SU-DHL-6 (cell line): ENCODE measurements around the gene PLD1.

Experiments used
- H2AFZ ChIP-seq: fragments of 200-600 bp; sonication (generic); 2 replicates; pipeline ENCODE4 v1.6.1; 2014; ENCODE audit warnings: low read depth, mild to moderate bottlenecking, moderate library complexity, mixed read lengths, antibody characterized with exemption, low read length; ENCODE audit not compliant: severe bottlenecking
- H3F3A ChIP-seq: fragments of 200-600 bp; shearing (Covaris generic); 2 replicates; pipeline ENCODE4 v1.6.0; 2016; ENCODE audit warnings: antibody characterized with exemption, mild to moderate bottlenecking; ENCODE audit not compliant: insufficient read depth
- H3K27ac ChIP-seq: fragments of 200-600 bp; sonication (generic); 2 replicates; pipeline ENCODE4 v1.5.1; 2016; ENCODE audit warnings: low read depth, mild to moderate bottlenecking, low read length, moderate library complexity, mixed read lengths
- H3K27me3 ChIP-seq: fragments of 200-600 bp; sonication (generic), shearing (Covaris generic); 2 replicates; pipeline ENCODE4 v1.6.0; 2014; ENCODE audit warnings: mild to moderate bottlenecking, low read length
- H3K36me3 ChIP-seq: fragments of 200-600 bp; sonication (generic); 2 replicates; pipeline ENCODE4 v1.6.1; 2014; ENCODE audit warnings: mild to moderate bottlenecking, low read length, mixed read lengths
- H3K4me2 ChIP-seq: fragments of 300-600, 200-600 bp; shearing (Covaris generic), sonication (generic); 2 replicates; pipeline ENCODE4 v1.6.0; 2014; ENCODE audit warnings: low read length, low read depth, mild to moderate bottlenecking; ENCODE audit not compliant: poor library complexity, severe bottlenecking
- H3K4me3 ChIP-seq: fragments of 200-600 bp; sonication (generic); 2 replicates; pipeline ENCODE4 v1.5.1; 2014; ENCODE audit warnings: antibody characterized with exemption, low read length, mild to moderate bottlenecking, mixed read lengths; ENCODE audit not compliant: insufficient read depth, poor library complexity, severe bottlenecking
- H3K79me2 ChIP-seq: fragments of 200-600 bp; sonication (generic); 2 replicates; pipeline ENCODE4 v1.6.1; 2014; ENCODE audit warnings: mild to moderate bottlenecking, low read length, moderate library complexity; ENCODE audit not compliant: insufficient read depth
- H3K9ac ChIP-seq: fragments of 200-600 bp; sonication (generic); 2 replicates; pipeline ENCODE4 v1.7.0; 2014; ENCODE audit warnings: mild to moderate bottlenecking, low read length
- H3K9me2 ChIP-seq: fragments of 200-600 bp; sonication (generic); replicated peaks from 2 replicates; pipeline ENCODE4 v1.6.1; 2014; ENCODE audit warnings: low read length; ENCODE audit not compliant: insufficient read depth
- H3K9me3 ChIP-seq: fragments of 200-600 bp; sonication (generic); 2 replicates; pipeline ENCODE4 v1.6.1; 2014; ENCODE audit warnings: low read length, mixed read lengths; ENCODE audit not compliant: insufficient read depth
- H4K20me1 ChIP-seq: fragments of 200-600 bp; sonication (generic); 2 replicates; pipeline ENCODE4 v1.6.1; 2014; ENCODE audit warnings: low read depth, mild to moderate bottlenecking, antibody characterized with exemption, low read length, moderate library complexity, mixed read lengths
- EZH2phosphoT487 ChIP-seq: fragments of 200-600 bp; sonication (generic), shearing (Covaris generic); conservative IDR thresholded peaks from 2 replicates; pipeline ENCODE4 v1.6.1; 2018; ENCODE audit warnings: mild to moderate bottlenecking, antibody characterized with exemption, low read length, moderate library complexity, mixed read lengths
- TF ChIP-seq, protein P1 (sequence below): fragments of 200-600 bp; sonication (generic); IDR thresholded peaks from one replicate; pipeline ENCODE4 v1.5.1; 2017; ENCODE audit warnings: antibody characterized with exemption, mild to moderate bottlenecking, low read length, moderate library complexity; ENCODE audit not compliant: insufficient read depth, poor library complexity, severe bottlenecking

PLD1 gene

GRCh38 chr3:171782617-171783016, 27.7 kb downstream of the PLD1 start:
- Histone ChIP-seq H3K79me2 (no peaks in the 10 kb centered on the region), H3F3A (no peaks in the 10 kb centered on the region), H3K4me3 (no peak overlapping the region), H3K4me2 (no peak overlapping the region), H3K9ac (no peak overlapping the region), H3K9me3 (no peaks in the 10 kb centered on the region), H4K20me1 (no peaks in the 10 kb centered on the region), H3K9me2 (no peaks in the 10 kb centered on the region), H3K36me3 (no peaks in the 10 kb centered on the region), H3K27me3 (no peaks in the 10 kb centered on the region; the same call in 1 of the 2 replicates), H3K27ac (no peak overlapping the region), H2AFZ (no peak overlapping the region)
- TF ChIP-seq EZH2phosphoT487 = no peak
- TF ChIP-seq, protein P1, sequence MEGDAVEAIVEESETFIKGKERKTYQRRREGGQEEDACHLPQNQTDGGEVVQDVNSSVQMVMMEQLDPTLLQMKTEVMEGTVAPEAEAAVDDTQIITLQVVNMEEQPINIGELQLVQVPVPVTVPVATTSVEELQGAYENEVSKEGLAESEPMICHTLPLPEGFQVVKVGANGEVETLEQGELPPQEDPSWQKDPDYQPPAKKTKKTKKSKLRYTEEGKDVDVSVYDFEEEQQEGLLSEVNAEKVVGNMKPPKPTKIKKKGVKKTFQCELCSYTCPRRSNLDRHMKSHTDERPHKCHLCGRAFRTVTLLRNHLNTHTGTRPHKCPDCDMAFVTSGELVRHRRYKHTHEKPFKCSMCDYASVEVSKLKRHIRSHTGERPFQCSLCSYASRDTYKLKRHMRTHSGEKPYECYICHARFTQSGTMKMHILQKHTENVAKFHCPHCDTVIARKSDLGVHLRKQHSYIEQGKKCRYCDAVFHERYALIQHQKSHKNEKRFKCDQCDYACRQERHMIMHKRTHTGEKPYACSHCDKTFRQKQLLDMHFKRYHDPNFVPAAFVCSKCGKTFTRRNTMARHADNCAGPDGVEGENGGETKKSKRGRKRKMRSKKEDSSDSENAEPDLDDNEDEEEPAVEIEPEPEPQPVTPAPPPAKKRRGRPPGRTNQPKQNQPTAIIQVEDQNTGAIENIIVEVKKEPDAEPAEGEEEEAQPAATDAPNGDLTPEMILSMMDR = no peak

DNA sequence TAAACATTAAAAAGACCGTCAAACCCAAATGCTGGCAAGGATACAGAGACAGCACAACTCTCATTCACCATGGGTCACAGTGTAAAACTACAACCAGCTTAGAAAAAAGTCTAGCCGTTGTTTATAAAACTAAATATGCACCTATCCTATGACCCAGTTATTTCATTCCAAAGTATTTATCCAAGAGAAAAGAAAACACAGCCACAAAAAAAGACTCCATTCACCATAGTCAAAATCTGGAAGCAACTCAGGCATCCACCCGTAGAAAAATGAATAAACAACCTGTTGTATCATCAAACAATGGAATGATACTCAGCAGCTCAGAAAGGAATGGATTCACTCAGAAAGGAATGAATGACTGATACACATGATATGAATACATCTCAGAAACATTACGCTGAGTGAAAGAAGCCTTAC, 28.6 kb downstream of the PLD1 start:
- no peak overlapping the region for H3K4me3 ChIP-seq
- H3K36me3 ChIP-seq = no peaks in the 10 kb centered on the region
- no peak overlapping the region for H3K27ac ChIP-seq
- TF ChIP-seq EZH2phosphoT487 = no peak
- TF ChIP-seq, protein P1 = no peak
- no peaks in the 10 kb centered on the region for H3F3A ChIP-seq
- H3K9me2 ChIP-seq = no peaks in the 10 kb centered on the region
- H3K9me3 ChIP-seq = no peaks in the 10 kb centered on the region
- H3K79me2 ChIP-seq = no peaks in the 10 kb centered on the region
- no peak overlapping the region for H3K9ac ChIP-seq
- no peaks in the 10 kb centered on the region for H4K20me1 ChIP-seq
- no peak overlapping the region for H3K4me2 ChIP-seq
- H3K27me3 ChIP-seq = no peaks in the 10 kb centered on the region
- H2AFZ ChIP-seq = no peak overlapping the region

DNA sequence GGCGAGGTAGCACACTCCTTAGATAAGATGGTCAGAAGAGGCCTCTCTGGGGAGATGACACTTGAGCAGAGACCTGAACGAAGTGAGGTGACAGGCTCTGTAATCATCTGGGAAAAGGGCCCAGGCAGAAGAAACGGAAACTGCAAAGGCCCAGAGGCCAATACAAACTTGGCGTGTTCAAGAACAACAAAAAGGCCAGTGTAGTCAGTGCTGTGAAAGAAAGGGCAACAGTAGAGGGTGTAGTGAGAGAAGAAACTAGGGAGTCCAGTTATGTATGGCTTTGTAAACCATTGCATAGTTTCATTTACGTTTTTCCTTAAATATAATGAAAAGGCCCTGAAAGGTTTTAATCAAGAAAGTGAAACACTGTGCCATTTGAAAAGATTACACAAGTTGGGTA, 31.8 kb downstream of the PLD1 start:
- Histone ChIP-seq H3K79me2 (no peaks in the 10 kb centered on the region), H3K27me3 (no peaks in the 10 kb centered on the region), H4K20me1 (no peaks in the 10 kb centered on the region), H3K4me3 (no peak overlapping the region), H3K9ac (no peak overlapping the region), H3K27ac (no peak overlapping the region), H3K36me3 (no peaks in the 10 kb centered on the region), H2AFZ (no peak overlapping the region), H3K9me2 (no peaks in the 10 kb centered on the region), H3F3A (no peaks in the 10 kb centered on the region), H3K4me2 (no peak overlapping the region), H3K9me3 (no peaks in the 10 kb centered on the region)
- TF ChIP-seq, protein P1 = no peak

DNA sequence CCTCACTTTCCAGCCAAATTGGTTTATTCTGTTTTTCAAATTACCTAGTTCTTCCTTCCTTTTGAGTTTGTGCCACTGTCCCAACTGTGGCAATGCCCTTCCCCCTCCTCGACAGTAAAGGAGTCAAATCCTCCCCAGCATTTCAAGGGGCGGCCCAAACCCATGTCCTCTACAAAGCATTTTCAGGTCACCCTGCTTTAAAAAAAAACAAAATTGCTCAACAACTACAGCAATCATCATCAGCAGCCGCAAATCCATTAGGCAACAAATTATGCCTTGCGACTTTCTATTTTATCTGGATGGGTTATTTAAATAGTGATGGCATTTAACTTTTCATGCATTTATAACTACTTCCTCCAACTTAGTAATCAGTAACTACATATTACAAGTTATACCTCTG, 32.7 kb downstream of the PLD1 start:
- no peaks in the 10 kb centered on the region for H3K36me3 ChIP-seq
- no peak for TF ChIP-seq EZH2phosphoT487
- TF ChIP-seq, protein P1 = no peak
- H3K4me3 ChIP-seq = no peak overlapping the region
- H3K9me3 ChIP-seq = no peaks in the 10 kb centered on the region
- no peak overlapping the region for H3K9ac ChIP-seq
- H3K9me2 ChIP-seq = no peaks in the 10 kb centered on the region
- no peaks in the 10 kb centered on the region for H4K20me1 ChIP-seq
- H2AFZ ChIP-seq = no peak overlapping the region
- no peaks in the 10 kb centered on the region for H3K27me3 ChIP-seq
- no peaks in the 10 kb centered on the region for H3F3A ChIP-seq
- H3K4me2 ChIP-seq = no peak overlapping the region
- no peaks in the 10 kb centered on the region for H3K79me2 ChIP-seq
- no peak overlapping the region for H3K27ac ChIP-seq
